Measurements from ENCODE around the gene KLF6.

GRCh38 chr10:3766046-3766756, 18.8 kb downstream of the KLF6 start:
- no peak for TF ChIP-seq GATA2 (IDR thresholded peaks at IDR 0.05; ENCODE audit: low read depth, low read length)
- no peak for TF ChIP-seq GATA3 (IDR thresholded peaks at IDR 0.05; ENCODE audit: low read depth, low read length)
